SK-N-SH (cell line): ENCODE results near the gene TMEM72. TPM values are rescaled to one million over a fixed set of nuclear protein-coding genes. Genes with fewer than 3 reads are reported as not detected.

Source experiments
- CTCF ChIA-PET: fragments of 300-600, 350-600 bp; formaldehyde crosslinking; extraction: SDS; loops from one replicate; lab custom pipeline; 2021; lab: Yijun Ruan, JAX
- POLR2A ChIA-PET: fragments of 350-600 bp; sonication (Branson Sonifier 250); formaldehyde crosslinking; extraction: SDS; loops from one replicate; lab custom pipeline; 2020; ENCODE audit warnings: antibody characterized with exemption, inconsistent platforms; lab: Yijun Ruan, JAX
- DNase-seq: peaks from one replicate; pipeline ENCODE4 v3.0.0; 2012
- H2AFZ ChIP-seq: fragments of 200-600 bp; sonication (generic); 2 replicates; pipeline ENCODE4 v1.8.1; 2016; ENCODE audit warnings: antibody characterized with exemption, mild to moderate bottlenecking, low read depth
- H3F3A ChIP-seq: fragments of 200-600 bp; sonication (generic); replicated peaks from 2 replicates; pipeline ENCODE3; 2016; ENCODE audit warnings: antibody characterized with exemption, mild to moderate bottlenecking; ENCODE audit not compliant: insufficient read depth
- H3K27ac ChIP-seq, 2 experiments: fragments of 200-500 bp in 1 of 2; fragments of 200-600 bp in 1 of 2; sonication (Bioruptor generic) in 1 of 2; sonication (generic), shearing (Covaris generic) in 1 of 2; 2 replicates each; pipeline versions ENCODE4 v1.5.1 to v1.6.1; 2014 to 2016; ENCODE audit warnings: low read depth in 2 of 2, inconsistent platforms in 1 of 2, low read length in 1 of 2, mild to moderate bottlenecking in 1 of 2, mixed read lengths in 1 of 2
- H3K27me3 ChIP-seq: fragments of 200-600 bp; sonication (generic), shearing (Covaris generic); 2 replicates; pipeline ENCODE4 v1.6.1; 2016; ENCODE audit warnings: mixed run types; ENCODE audit not compliant: insufficient read depth
- H3K36me3 ChIP-seq, 2 experiments: fragments of 200-500 bp in 1 of 2; fragments of 200-600 bp in 1 of 2; sonication (Bioruptor generic) in 1 of 2; sonication (generic) in 1 of 2; replicated peaks in 1 of 2; 2 replicates each; pipeline versions ENCODE3 to v1.5.1; 2014 to 2016; ENCODE audit warnings: low read length in 1 of 2, mild to moderate bottlenecking in 1 of 2; ENCODE audit not compliant: insufficient read depth in 2 of 2, control insufficient read depth in 1 of 2
- H3K4me1 ChIP-seq, 2 experiments: fragments of 200-500 bp in 1 of 2; fragments of 200-600 bp in 1 of 2; sonication (Bioruptor generic) in 1 of 2; sonication (generic), shearing (Covaris generic) in 1 of 2; 2 replicates each; pipeline versions ENCODE4 v1.5.1 to v1.6.1; 2014 to 2016; ENCODE audit warnings: low read depth in 1 of 2, low read length in 1 of 2, mixed run types in 1 of 2; ENCODE audit not compliant: insufficient read depth in 2 of 2, control insufficient read depth in 1 of 2
- H3K4me2 ChIP-seq: fragments of 200-600 bp; sonication (generic), shearing (Covaris generic); 2 replicates; pipeline ENCODE4 v1.6.1; 2017; ENCODE audit warnings: mixed run types
- H3K4me3 ChIP-seq, 2 experiments: fragments of 200-500 bp in 1 of 2; fragments of 200-600 bp in 1 of 2; sonication (Bioruptor generic) in 1 of 2; sonication (generic), shearing (Covaris generic) in 1 of 2; 2 replicates each; pipeline versions ENCODE4 v1.5.1 to v1.8.1; 2014 to 2016; ENCODE audit warnings: low read depth in 2 of 2, inconsistent platforms in 1 of 2, low read length in 1 of 2, mild to moderate bottlenecking in 1 of 2, mixed read lengths in 1 of 2, moderate library complexity in 1 of 2
- H3K79me2 ChIP-seq: fragments of 200-600 bp; sonication (generic); 2 replicates; pipeline ENCODE4 v1.8.1; 2017; ENCODE audit warnings: mild to moderate bottlenecking; ENCODE audit not compliant: insufficient read depth
- H3K9ac ChIP-seq: fragments of 200-600 bp; sonication (generic); 2 replicates; pipeline ENCODE4 v1.6.1; 2017; ENCODE audit warnings: mixed run types
- H3K9me2 ChIP-seq: fragments of 200-600 bp; sonication (generic); 2 replicates; pipeline ENCODE4 v1.6.1; 2017; ENCODE audit warnings: mixed run types
- H3K9me3 ChIP-seq: fragments of 200-600 bp; sonication (generic); 2 replicates; pipeline ENCODE4 v1.6.1; 2017; ENCODE audit warnings: mixed run types, mild to moderate bottlenecking, moderate library complexity
- H4K20me1 ChIP-seq: fragments of 200-600 bp; sonication (generic); 2 replicates; pipeline ENCODE4 v1.6.1; 2017; ENCODE audit warnings: mild to moderate bottlenecking, mixed run types; ENCODE audit not compliant: insufficient read depth
- ELF1 ChIP-seq: IDR thresholded peaks from 2 replicates; pipeline ENCODE4 v1.4.0; 2012
- FOSL2 ChIP-seq: IDR thresholded peaks from 2 replicates; pipeline ENCODE4 v1.4.0; 2012; ENCODE audit warnings: low read depth, mild to moderate bottlenecking, moderate library complexity, borderline replicate concordance
- GABPA ChIP-seq: IDR thresholded peaks from 2 replicates; pipeline ENCODE4 v1.4.0; 2012; ENCODE audit warnings: low read depth, mild to moderate bottlenecking
- MEF2A ChIP-seq: IDR thresholded peaks from 2 replicates; pipeline ENCODE4 v1.4.0; 2012; ENCODE audit warnings: low read depth, borderline replicate concordance
- MXI1 ChIP-seq: IDR thresholded peaks from 2 replicates; pipeline ENCODE4 v1.6.1; 2012; ENCODE audit warnings: mild to moderate bottlenecking, low read depth, low read length, improper control_type of control experiment
- NRF1 ChIP-seq: IDR thresholded peaks from 2 replicates; pipeline ENCODE4 v1.6.1; 2012; ENCODE audit warnings: low read depth, mild to moderate bottlenecking, low read length
- PBX3 ChIP-seq: IDR thresholded peaks from 2 replicates; pipeline ENCODE4; 2012
- RAD21 ChIP-seq: IDR thresholded peaks from 2 replicates; pipeline ENCODE4 v1.6.1; 2012; ENCODE audit warnings: mild to moderate bottlenecking, low read length
- SIN3A ChIP-seq: IDR thresholded peaks from 2 replicates; pipeline ENCODE4 v1.6.1; 2012; ENCODE audit warnings: low read depth, mild to moderate bottlenecking, low read length, moderate library complexity, borderline replicate concordance
- SMC3 ChIP-seq: IDR thresholded peaks from 2 replicates; pipeline ENCODE4 v1.6.1; 2012; ENCODE audit warnings: low read depth, low read length, improper control_type of control experiment
- WGBS: methylation state at CpG from one replicate; pipeline ENCODE4 v1.1.6; 2017; ENCODE audit warnings: low lambda C conversion rate; 5-methylcytosine and 5-hydroxymethylcytosine counted together
- polyA plus RNA-seq, 3 experiments: library from polyadenylated mRNA; depleted of rRNA; stranded (reverse); fragments of >200 nt; gene quantifications; 2 replicates each; pipeline ENCODE4 v1.2.3, GENCODE V29; 2012
- TF ChIP-seq, protein P1 (sequence below): fragments of 150-350 bp; IDR thresholded peaks from 2 replicates; pipeline ENCODE4 v1.6.1; 2016; ENCODE audit warnings: mild to moderate bottlenecking, low read depth, low read length
- TF ChIP-seq, protein P2 (sequence below): IDR thresholded peaks from 2 replicates; pipeline ENCODE4 v1.4.0; 2012; ENCODE audit warnings: low read depth
- TF ChIP-seq, protein P3 (sequence below): fragments of 200-600 bp; sonication (generic); IDR thresholded peaks from 2 replicates; pipeline ENCODE4 v1.6.1; 2017; ENCODE audit warnings: antibody characterized with exemption, mild to moderate bottlenecking, moderate library complexity

TMEM72 gene
- polyA plus RNA-seq, 1 of the 3 experiments (the other 2 are of a cell fraction), result not detected

GRCh38 chr10:44931621-44932516 lies 20.7 kb downstream of the TMEM72 start:
- Histone ChIP-seq H3K4me1 (peaks cover 0 to 10% of the 10 kb centered on the region in 2 experiments; a peak in 2 of 4 replicates), H3K27me3 (peaks cover 8% of the 10 kb centered on the region; the same call in 1 of the 2 replicates), H3K9ac (no peak overlapping the region), H3K4me2 (no peak overlapping the region), H2AFZ (no peak overlapping the region), H4K20me1 (no peaks in the 10 kb centered on the region), H3K36me3 (no peaks in the 10 kb centered on the region), H3K4me3 (no peak overlapping the region), H3K79me2 (no peaks in the 10 kb centered on the region), H3K9me3 (no peaks in the 10 kb centered on the region), H3K27ac (no peak overlapping the region), H3F3A (no peaks in the 10 kb centered on the region), H3K9me2 (no peaks in the 10 kb centered on the region)
- WGBS, result 46% methylated on average over 7 of the region's 10 CpGs
- no peak for DNase-seq
- POLR2A ChIA-PET, result no interaction called here
- CTCF ChIA-PET, result interaction anchor here (0.6 to 8.5 kb wide), 27 partner anchors 8 to 205 kb away, joined by 3 to 121 read pairs (median 5); partner anchors contain the start of genes DEPP1, RASSF4, TMEM72 and ZNF22
- no peak for TF ChIP-seq ELF1
- no peak for TF ChIP-seq RAD21
- no peak for TF ChIP-seq SIN3A
- TF ChIP-seq, protein P1, sequence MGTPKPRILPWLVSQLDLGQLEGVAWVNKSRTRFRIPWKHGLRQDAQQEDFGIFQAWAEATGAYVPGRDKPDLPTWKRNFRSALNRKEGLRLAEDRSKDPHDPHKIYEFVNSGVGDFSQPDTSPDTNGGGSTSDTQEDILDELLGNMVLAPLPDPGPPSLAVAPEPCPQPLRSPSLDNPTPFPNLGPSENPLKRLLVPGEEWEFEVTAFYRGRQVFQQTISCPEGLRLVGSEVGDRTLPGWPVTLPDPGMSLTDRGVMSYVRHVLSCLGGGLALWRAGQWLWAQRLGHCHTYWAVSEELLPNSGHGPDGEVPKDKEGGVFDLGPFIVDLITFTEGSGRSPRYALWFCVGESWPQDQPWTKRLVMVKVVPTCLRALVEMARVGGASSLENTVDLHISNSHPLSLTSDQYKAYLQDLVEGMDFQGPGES, result no peak
- no peak for TF ChIP-seq PBX3
- no peak for TF ChIP-seq SMC3
- TF ChIP-seq FOSL2, result no peak
- TF ChIP-seq, protein P2, sequence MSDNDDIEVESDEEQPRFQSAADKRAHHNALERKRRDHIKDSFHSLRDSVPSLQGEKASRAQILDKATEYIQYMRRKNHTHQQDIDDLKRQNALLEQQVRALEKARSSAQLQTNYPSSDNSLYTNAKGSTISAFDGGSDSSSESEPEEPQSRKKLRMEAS, result no peak
- no peak for TF ChIP-seq NRF1
- no peak for TF ChIP-seq MXI1
- TF ChIP-seq, all 33 proteins: peak for 0

GRCh38 chr10:44932517-44933450 lies 21.6 kb downstream of the TMEM72 start:
- POLR2A ChIA-PET, result interaction anchor here (0.6 kb wide), 1 partner anchor 14 kb away, joined by 4 read pairs; no protein-coding TSS in a partner anchor

More at GRCh38 chr10:44932517-44933450, 21.6 kb downstream of the TMEM72 start:
- Histone ChIP-seq H3K27me3 (peaks cover 8% of the 10 kb centered on the region; the same call in 1 of the 2 replicates), H3K27ac (no peak overlapping the region), H4K20me1 (no peaks in the 10 kb centered on the region), H3K36me3 (no peaks in the 10 kb centered on the region), H3K9me3 (no peaks in the 10 kb centered on the region), H3K9ac (no peak overlapping the region)
- peak; percentile 79 for DNase-seq
- TF ChIP-seq GABPA (no peak), SMC3 (peak; percentile 92), RAD21 (peak; percentile 91), MEF2A (no peak)
- TF ChIP-seq, protein P2, result 0 out of 2 replicates have a peak, but pooled peaks have one; percentile 27
- TF ChIP-seq, protein P3, sequence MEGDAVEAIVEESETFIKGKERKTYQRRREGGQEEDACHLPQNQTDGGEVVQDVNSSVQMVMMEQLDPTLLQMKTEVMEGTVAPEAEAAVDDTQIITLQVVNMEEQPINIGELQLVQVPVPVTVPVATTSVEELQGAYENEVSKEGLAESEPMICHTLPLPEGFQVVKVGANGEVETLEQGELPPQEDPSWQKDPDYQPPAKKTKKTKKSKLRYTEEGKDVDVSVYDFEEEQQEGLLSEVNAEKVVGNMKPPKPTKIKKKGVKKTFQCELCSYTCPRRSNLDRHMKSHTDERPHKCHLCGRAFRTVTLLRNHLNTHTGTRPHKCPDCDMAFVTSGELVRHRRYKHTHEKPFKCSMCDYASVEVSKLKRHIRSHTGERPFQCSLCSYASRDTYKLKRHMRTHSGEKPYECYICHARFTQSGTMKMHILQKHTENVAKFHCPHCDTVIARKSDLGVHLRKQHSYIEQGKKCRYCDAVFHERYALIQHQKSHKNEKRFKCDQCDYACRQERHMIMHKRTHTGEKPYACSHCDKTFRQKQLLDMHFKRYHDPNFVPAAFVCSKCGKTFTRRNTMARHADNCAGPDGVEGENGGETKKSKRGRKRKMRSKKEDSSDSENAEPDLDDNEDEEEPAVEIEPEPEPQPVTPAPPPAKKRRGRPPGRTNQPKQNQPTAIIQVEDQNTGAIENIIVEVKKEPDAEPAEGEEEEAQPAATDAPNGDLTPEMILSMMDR, result peak; percentile 91
- TF ChIP-seq, all 33 proteins: peak for 4
- Histone ChIP-seq H3K9me2 (no peaks in the 10 kb centered on the region), H3K4me1 (peaks cover 0 to 10% of the 10 kb centered on the region in 2 experiments; a peak in 2 of 4 replicates), H3K4me3 (no peak overlapping the region; a peak in 1 of 4 replicates), H2AFZ (no peak overlapping the region), H3F3A (no peaks in the 10 kb centered on the region), H3K79me2 (no peaks in the 10 kb centered on the region), H3K4me2 (no peak overlapping the region)
- CTCF ChIA-PET, result interaction anchor here (0.6 to 8.5 kb wide), 33 partner anchors 8 to 204 kb away, joined by 3 to 121 read pairs (median 5); partner anchors contain the start of genes DEPP1, RASSF4, TMEM72 and ZNF22
- WGBS, result 25% methylated on average over 4 of the region's 10 CpGs
